Measurements from ENCODE around the gene SURF4.

SURF4 gene

DNA sequence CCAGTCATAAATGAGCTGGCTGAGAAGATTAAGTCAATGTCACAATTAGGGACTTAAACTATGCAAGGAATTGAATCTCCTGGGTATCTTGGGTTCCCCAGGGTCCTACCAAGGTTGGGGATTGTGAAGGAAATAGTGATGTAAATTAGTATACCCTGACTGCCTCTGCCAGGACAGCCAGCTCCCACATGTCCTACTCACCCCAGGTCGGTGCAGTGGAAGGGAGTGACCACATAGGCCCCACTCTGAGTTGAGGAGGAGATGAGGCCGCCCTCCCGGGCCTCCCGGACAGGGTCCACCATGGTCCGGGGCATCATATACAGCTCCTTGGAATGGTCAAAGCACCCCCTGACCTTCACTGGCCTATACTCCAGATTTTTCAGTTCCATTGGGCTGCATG is 22.3 kb downstream of the SURF4 start:
- Histone ChIP-seq H3K27ac (ENCODE audit: low read depth in 2 of 2, low read length in 2 of 2) (no peak overlapping the region), H3K4me1 (ENCODE audit: control insufficient read depth in 2 of 2, insufficient read depth in 2 of 2, low read length in 2 of 2) (peaks cover 30 to 32% of the 10 kb centered on the region in 2 donors), H3K9me3 (ENCODE audit: control insufficient read depth in 2 of 2, low read length in 2 of 2) (no peaks in the 10 kb centered on the region), H3K36me3 (ENCODE audit: control insufficient read depth in 2 of 2, insufficient read depth in 2 of 2, low read length in 2 of 2) (peaks cover 45 to 52% of the 10 kb centered on the region in 2 donors), H3K27me3 (ENCODE audit: control insufficient read depth in 2 of 2, insufficient read depth in 2 of 2, low read length in 2 of 2) (no peaks in the 10 kb centered on the region), H3K4me3 (ENCODE audit: low read length in 2 of 2) (no peak overlapping the region), H3K9ac (ENCODE audit: low read depth in 1 of 2, low read length in 2 of 2) (no peak overlapping the region)

DNA sequence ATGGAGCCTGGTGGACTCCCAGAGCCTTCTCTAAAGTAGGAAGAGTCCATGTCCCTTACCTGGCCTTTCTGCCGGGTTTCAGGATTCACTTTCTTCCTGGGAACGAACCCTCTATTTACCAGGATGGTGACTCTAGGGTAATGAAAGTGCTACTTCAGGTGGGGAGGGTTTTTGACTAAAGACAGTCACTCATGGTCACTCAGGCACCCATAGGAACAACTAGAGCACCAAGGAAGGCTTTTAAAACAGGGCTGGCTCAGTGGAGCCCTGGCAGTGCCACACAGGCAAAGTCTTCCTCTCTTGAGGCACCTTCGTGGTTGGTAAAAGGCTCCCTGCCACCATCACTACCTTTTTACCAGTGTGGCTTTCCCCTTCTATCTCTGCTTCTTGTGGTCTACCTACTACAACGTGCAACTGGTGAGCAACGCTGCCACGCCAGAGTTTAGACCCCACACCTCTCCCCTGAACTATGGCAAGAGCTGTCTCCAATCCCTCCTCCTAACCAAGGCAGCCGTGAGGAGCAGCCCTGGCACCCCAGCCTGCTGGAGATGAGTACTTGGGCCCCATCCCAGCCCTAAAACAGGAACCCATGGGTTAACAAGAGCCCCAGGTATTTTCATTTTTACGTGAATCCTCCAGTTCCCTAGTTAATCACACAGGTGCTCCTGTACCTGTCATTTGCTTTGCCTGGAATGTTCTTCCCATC is 23.1 kb downstream of the SURF4 start:
- Histone ChIP-seq H3K9me3 (ENCODE audit: control insufficient read depth in 2 of 2, low read length in 2 of 2) (no peaks in the 10 kb centered on the region), H3K36me3 (ENCODE audit: control insufficient read depth in 2 of 2, insufficient read depth in 2 of 2, low read length in 2 of 2) (peaks cover 45 to 52% of the 10 kb centered on the region in 2 donors), H3K4me3 (ENCODE audit: low read length in 2 of 2) (no peak overlapping the region), H3K4me1 (ENCODE audit: control insufficient read depth in 2 of 2, insufficient read depth in 2 of 2, low read length in 2 of 2) (peaks cover 29 to 31% of the 10 kb centered on the region in 2 donors), H3K9ac (ENCODE audit: low read depth in 1 of 2, low read length in 2 of 2) (no peak overlapping the region), H3K27ac (ENCODE audit: low read depth in 2 of 2, low read length in 2 of 2) (no peak overlapping the region), H3K27me3 (ENCODE audit: control insufficient read depth in 2 of 2, insufficient read depth in 2 of 2, low read length in 2 of 2) (no peaks in the 10 kb centered on the region)

DNA sequence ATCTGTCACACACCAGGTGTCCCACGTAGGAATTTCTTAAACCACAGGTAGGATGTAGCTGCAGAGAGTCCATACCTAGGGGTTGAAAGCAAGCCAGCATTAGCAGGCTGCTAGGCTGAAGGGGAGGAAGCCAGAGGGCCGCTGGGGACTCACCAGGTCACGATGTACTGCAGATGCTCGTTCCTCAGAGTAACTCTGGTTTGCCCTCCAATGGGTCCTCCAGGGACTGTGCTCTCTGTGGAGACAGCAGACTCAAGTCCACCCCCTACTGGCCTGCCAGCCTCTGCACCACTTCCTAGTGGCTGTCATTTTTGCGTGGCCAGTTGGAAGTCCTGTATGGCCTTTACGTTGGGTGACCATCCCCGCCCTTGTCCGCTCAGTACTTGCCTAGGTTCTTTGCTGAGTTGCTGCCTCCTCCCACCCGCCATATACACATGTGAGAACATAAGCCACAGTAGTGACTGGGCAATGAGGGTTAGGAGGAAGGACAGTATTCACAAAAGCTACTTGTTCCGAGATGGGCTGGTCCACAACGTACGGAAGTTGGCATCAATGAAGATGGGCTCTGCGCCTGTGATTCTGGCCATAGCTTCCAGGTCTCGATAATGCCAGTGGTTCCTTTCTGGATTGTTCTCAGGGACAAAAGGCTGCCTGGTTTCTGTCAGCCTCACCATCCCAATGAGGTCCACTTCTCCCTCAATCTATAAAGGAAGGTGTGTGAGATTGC is 23.8 kb downstream of the SURF4 start:
- Histone ChIP-seq H3K27ac (ENCODE audit: low read depth in 2 of 2, low read length in 2 of 2) (no peak overlapping the region), H3K9ac (ENCODE audit: low read depth in 1 of 2, low read length in 2 of 2) (no peak overlapping the region), H3K9me3 (ENCODE audit: control insufficient read depth in 2 of 2, low read length in 2 of 2) (no peaks in the 10 kb centered on the region), H3K27me3 (ENCODE audit: control insufficient read depth in 2 of 2, insufficient read depth in 2 of 2, low read length in 2 of 2) (no peaks in the 10 kb centered on the region), H3K4me3 (ENCODE audit: low read length in 2 of 2) (no peak overlapping the region), H3K4me1 (ENCODE audit: control insufficient read depth in 2 of 2, insufficient read depth in 2 of 2, low read length in 2 of 2) (peaks cover 22 to 24% of the 10 kb centered on the region in 2 donors), H3K36me3 (ENCODE audit: control insufficient read depth in 2 of 2, insufficient read depth in 2 of 2, low read length in 2 of 2) (peaks cover 45 to 49% of the 10 kb centered on the region in 2 donors)

DNA sequence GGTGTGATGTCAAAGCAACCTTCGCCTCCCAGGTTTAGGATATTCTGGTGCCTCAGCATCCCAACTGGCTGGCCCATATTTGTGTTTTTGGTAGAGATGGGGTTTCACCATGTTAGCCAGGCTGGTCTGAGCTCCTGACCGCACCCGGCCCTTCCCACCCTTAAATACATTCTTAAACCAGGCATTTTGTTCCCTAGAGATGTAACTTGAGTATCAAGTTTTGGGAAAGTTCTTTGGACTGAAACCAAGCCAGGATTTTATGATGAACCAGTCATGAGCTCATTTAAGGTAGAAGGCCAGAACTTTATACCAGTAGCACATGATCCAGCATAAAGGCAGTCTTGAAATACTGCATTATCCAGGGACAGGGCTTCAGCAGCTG is 24.3 kb downstream of the SURF4 start:
- Histone ChIP-seq H3K9me3 (ENCODE audit: control insufficient read depth in 2 of 2, low read length in 2 of 2) (no peaks in the 10 kb centered on the region), H3K27ac (ENCODE audit: low read depth in 2 of 2, low read length in 2 of 2) (no peak overlapping the region), H3K36me3 (ENCODE audit: control insufficient read depth in 2 of 2, insufficient read depth in 2 of 2, low read length in 2 of 2) (peaks cover 45 to 49% of the 10 kb centered on the region in 2 donors), H3K27me3 (ENCODE audit: control insufficient read depth in 2 of 2, insufficient read depth in 2 of 2, low read length in 2 of 2) (no peaks in the 10 kb centered on the region), H3K4me1 (ENCODE audit: control insufficient read depth in 2 of 2, insufficient read depth in 2 of 2, low read length in 2 of 2) (peaks cover 23 to 26% of the 10 kb centered on the region in 2 donors), H3K4me3 (ENCODE audit: low read length in 2 of 2) (no peak overlapping the region), H3K9ac (ENCODE audit: low read depth in 1 of 2, low read length in 2 of 2) (no peak overlapping the region)

DNA sequence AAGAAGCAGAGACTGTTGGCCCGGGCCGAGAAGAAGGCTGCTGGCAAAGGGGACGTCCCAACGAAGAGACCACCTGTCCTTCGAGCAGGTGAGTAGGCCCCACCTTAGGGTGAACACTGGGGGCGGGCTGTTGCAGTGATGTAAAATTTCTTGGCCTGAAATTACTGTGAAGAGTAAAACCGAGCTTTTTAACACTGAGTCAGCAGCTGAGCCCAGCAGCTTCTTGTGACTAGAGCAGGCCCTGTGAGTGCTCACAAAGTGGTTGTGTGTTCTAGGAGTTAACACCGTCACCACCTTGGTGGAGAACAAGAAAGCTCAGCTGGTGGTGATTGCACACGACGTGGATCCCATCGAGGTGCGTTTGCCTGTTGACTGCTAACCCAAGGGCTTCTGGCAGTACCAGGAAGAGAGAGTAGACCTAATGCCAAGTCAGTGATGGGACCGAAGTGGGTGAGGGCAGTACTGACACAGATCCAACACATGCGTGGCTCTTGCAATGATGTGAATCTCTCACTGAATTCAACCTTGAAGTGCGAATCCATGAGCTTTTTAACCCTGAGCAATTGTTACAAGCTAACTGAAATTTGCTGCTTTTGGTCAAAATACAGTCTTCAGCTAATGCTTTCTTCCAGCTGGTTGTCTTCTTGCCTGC is 25.8 kb downstream of the SURF4 start:
- no peak overlapping the region for H3K4me3 ChIP-seq (ENCODE audit: low read length in 2 of 2)
- H3K9ac ChIP-seq (ENCODE audit: low read depth in 1 of 2, low read length in 2 of 2), result no peak overlapping the region
- H3K27me3 ChIP-seq (ENCODE audit: control insufficient read depth in 2 of 2, insufficient read depth in 2 of 2, low read length in 2 of 2), result no peaks in the 10 kb centered on the region
- peaks cover 49 to 59% of the 10 kb centered on the region in 2 donors for H3K36me3 ChIP-seq (ENCODE audit: control insufficient read depth in 2 of 2, insufficient read depth in 2 of 2, low read length in 2 of 2)
- no peaks in the 10 kb centered on the region for H3K9me3 ChIP-seq (ENCODE audit: control insufficient read depth in 2 of 2, low read length in 2 of 2)
- H3K27ac ChIP-seq (ENCODE audit: low read depth in 2 of 2, low read length in 2 of 2), result no peak overlapping the region
- H3K4me1 ChIP-seq (ENCODE audit: control insufficient read depth in 2 of 2, insufficient read depth in 2 of 2, low read length in 2 of 2), result peaks cover 20% of the 10 kb centered on the region in 2 donors

DNA sequence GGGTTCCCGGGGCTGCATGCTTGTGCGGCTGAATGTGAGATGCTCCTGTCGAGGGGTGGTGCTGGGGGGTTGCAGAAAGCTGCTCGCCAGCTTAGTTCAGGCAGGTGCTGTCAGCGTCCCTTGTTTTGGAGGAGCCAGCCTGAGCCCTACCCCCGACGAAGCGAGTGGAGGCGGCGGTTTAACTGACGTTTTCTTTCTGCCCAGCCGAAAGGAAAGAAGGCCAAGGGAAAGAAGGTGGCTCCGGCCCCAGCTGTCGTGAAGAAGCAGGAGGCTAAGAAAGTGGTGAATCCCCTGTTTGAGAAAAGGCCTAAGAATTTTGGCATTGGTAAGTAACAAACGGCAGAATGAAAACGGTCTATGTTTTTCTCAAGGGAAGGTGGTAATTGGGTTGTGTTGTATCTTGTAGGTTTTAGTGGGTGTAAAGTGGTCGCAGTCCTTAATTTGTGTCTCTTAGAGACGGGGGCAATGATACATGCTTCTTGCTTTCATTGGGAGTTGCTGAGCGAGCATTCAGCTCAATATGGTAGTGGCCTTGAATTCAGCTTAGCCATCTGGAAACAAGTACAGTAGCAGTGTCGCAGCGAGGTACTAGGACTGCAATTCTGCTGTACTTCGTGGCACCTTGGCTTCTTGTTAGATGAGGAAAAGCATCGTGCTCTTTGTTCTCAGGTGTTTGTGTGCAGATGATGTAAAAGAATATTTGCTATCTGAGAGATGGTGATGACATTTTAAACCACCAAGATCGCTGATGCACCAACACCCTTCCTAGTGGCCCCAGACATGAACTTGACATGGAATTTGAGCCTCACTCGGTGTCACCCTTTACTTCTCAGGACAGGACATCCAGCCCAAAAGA is 26.9 kb downstream of the SURF4 start:
- peaks cover 18 to 20% of the 10 kb centered on the region in 2 donors for H3K4me1 ChIP-seq (ENCODE audit: control insufficient read depth in 2 of 2, insufficient read depth in 2 of 2, low read length in 2 of 2)
- peaks cover 60 to 66% of the 10 kb centered on the region in 2 donors for H3K36me3 ChIP-seq (ENCODE audit: control insufficient read depth in 2 of 2, insufficient read depth in 2 of 2, low read length in 2 of 2)

DNA sequence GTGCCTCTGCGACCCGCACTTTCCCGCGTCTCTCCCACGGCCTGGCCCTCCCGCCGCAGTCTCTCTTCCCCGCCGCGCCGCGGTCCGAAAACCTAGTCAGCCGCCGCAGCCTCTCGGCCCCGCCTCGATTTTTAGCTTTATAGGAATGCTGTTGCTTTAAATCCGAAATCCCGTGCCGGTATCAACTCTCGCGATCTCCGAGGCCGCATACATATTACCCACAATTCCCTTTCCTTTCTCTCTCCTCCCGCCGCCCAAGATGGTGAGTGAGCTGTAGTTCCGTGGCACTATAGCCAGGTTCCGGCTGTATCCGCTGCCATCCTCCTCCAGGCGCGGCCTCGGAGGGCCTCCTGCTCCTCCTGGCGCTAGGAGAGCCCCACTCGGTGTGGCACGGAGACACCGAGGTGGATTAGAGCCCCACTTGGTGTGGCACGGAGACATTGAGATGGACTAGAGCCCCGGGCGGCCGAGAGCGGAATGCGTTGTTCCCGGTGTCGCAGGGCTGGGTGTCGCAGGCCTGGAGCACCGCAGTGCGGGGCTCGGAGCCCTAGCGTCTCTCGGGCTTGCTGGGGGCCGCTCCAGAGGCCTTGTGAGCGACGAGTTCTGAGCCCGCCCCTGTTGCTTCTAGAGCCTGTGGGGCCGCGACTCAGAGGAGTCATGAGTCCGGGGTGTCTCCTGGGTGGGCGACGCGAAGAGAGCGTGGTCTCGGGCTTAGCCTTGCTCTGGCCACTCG is 27.7 kb downstream of the SURF4 start, which contains the start of the genes MED22 and RPL7A:
Gene MED22 (minus strand): TSS at position 147 of the 733 bp plus-strand sequence. CDS start 1,469 bp downstream, outside the sequence.
Gene RPL7A (plus strand): TSS at position 234 of the 733 bp plus-strand sequence. CDS start 26 bp downstream, at position 260.
- H3K36me3 ChIP-seq (ENCODE audit: control insufficient read depth in 2 of 2, insufficient read depth in 2 of 2, low read length in 2 of 2), result peaks cover 61 to 67% of the 10 kb centered on the region in 2 donors
- peaks cover 18 to 20% of the 10 kb centered on the region in 2 donors for H3K4me1 ChIP-seq (ENCODE audit: control insufficient read depth in 2 of 2, insufficient read depth in 2 of 2, low read length in 2 of 2)
- no peaks in the 10 kb centered on the region for H3K27me3 ChIP-seq (ENCODE audit: control insufficient read depth in 2 of 2, insufficient read depth in 2 of 2, low read length in 2 of 2)
- peak within 1 kb of the TSS; percentile 86 to 88 for H3K27ac ChIP-seq (ENCODE audit: low read depth in 2 of 2, low read length in 2 of 2)
- no peaks in the 10 kb centered on the region for H3K9me3 ChIP-seq (ENCODE audit: control insufficient read depth in 2 of 2, low read length in 2 of 2)
- peak within 1 kb of the TSS; percentile 89 to 95 for H3K4me3 ChIP-seq (ENCODE audit: low read length in 2 of 2)
- peak within 1 kb of the TSS; percentile 84 to 98 for H3K9ac ChIP-seq (ENCODE audit: low read depth in 1 of 2, low read length in 2 of 2)

More for the DNA sequence above, 26.9 kb downstream of the SURF4 start:
- Histone ChIP-seq H3K27ac (ENCODE audit: low read depth in 2 of 2, low read length in 2 of 2) (peak overlapping the region; percentile 86 to 88), H3K27me3 (ENCODE audit: control insufficient read depth in 2 of 2, insufficient read depth in 2 of 2, low read length in 2 of 2) (no peaks in the 10 kb centered on the region), H3K4me3 (ENCODE audit: low read length in 2 of 2) (peak overlapping the region; percentile 89 to 95), H3K9ac (ENCODE audit: low read depth in 1 of 2, low read length in 2 of 2) (peak overlapping the region; percentile 84 to 98), H3K9me3 (ENCODE audit: control insufficient read depth in 2 of 2, low read length in 2 of 2) (no peaks in the 10 kb centered on the region)

DNA sequence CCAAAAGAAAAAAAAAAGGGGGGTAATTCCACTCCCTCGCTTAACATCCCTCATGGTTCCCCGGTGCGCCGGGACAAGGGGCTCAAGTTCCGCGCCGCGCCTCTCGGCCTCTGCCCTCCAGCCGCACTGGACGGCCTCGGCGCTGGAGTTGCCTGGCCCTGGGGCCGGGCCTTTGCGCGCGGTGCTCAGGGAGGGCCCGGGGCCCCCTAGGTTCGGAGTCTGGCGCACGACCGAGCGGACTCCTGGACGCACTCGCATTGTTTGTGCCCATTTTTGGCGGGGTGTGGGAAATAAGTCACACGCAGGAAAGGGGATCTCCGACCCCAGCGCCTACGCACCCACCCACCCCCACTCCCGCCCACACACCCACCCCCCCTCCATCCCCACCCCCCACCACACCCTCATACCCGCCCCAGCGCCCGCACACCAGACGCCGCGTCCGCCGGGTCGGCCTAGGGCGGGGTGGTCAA is 28.3 kb downstream of the SURF4 start:
- Histone ChIP-seq H3K9me3 (ENCODE audit: control insufficient read depth in 2 of 2, low read length in 2 of 2) (no peaks in the 10 kb centered on the region), H3K27me3 (ENCODE audit: control insufficient read depth in 2 of 2, insufficient read depth in 2 of 2, low read length in 2 of 2) (no peaks in the 10 kb centered on the region), H3K4me1 (ENCODE audit: control insufficient read depth in 2 of 2, insufficient read depth in 2 of 2, low read length in 2 of 2) (peaks cover 18 to 20% of the 10 kb centered on the region in 2 donors), H3K36me3 (ENCODE audit: control insufficient read depth in 2 of 2, insufficient read depth in 2 of 2, low read length in 2 of 2) (peaks cover 60 to 67% of the 10 kb centered on the region in 2 donors), H3K4me3 (ENCODE audit: low read length in 2 of 2) (peak overlapping the region; percentile 89 to 95), H3K9ac (ENCODE audit: low read depth in 1 of 2, low read length in 2 of 2) (peak overlapping the region; percentile 84 to 98), H3K27ac (ENCODE audit: low read depth in 2 of 2, low read length in 2 of 2) (peak overlapping the region; percentile 86 to 88)
